SK-N-SH (cell line): ENCODE data around the gene SHANK2. TPM values are rescaled to one million over a fixed set of nuclear protein-coding genes. Genes with fewer than 3 reads are reported as not detected.

Experiments
- CTCF ChIA-PET: fragments of 300-600, 350-600 bp; formaldehyde crosslinking; extraction: SDS; loops from one replicate; lab custom pipeline; 2021; lab: Yijun Ruan, JAX
- POLR2A ChIA-PET: fragments of 350-600 bp; sonication (Branson Sonifier 250); formaldehyde crosslinking; extraction: SDS; loops from one replicate; lab custom pipeline; 2020; ENCODE audit warnings: antibody characterized with exemption, inconsistent platforms; lab: Yijun Ruan, JAX
- DNase-seq: peaks from one replicate; pipeline ENCODE4 v3.0.0; 2012
- H2AFZ ChIP-seq: fragments of 200-600 bp; sonication (generic); 2 replicates; pipeline ENCODE4 v1.8.1; 2016; ENCODE audit warnings: antibody characterized with exemption, mild to moderate bottlenecking, low read depth
- H3F3A ChIP-seq: fragments of 200-600 bp; sonication (generic); replicated peaks from 2 replicates; pipeline ENCODE3; 2016; ENCODE audit warnings: antibody characterized with exemption, mild to moderate bottlenecking; ENCODE audit not compliant: insufficient read depth
- H3K27ac ChIP-seq, 2 experiments: fragments of 200-500 bp in 1 of 2; fragments of 200-600 bp in 1 of 2; sonication (Bioruptor generic) in 1 of 2; sonication (generic), shearing (Covaris generic) in 1 of 2; 2 replicates each; pipeline versions ENCODE4 v1.5.1 to v1.6.1; 2014 to 2016; ENCODE audit warnings: low read depth in 2 of 2, inconsistent platforms in 1 of 2, low read length in 1 of 2, mild to moderate bottlenecking in 1 of 2, mixed read lengths in 1 of 2
- H3K27me3 ChIP-seq: fragments of 200-600 bp; sonication (generic), shearing (Covaris generic); 2 replicates; pipeline ENCODE4 v1.6.1; 2016; ENCODE audit warnings: mixed run types; ENCODE audit not compliant: insufficient read depth
- H3K36me3 ChIP-seq, 2 experiments: fragments of 200-500 bp in 1 of 2; fragments of 200-600 bp in 1 of 2; sonication (Bioruptor generic) in 1 of 2; sonication (generic) in 1 of 2; replicated peaks in 1 of 2; 2 replicates each; pipeline versions ENCODE3 to v1.5.1; 2014 to 2016; ENCODE audit warnings: low read length in 1 of 2, mild to moderate bottlenecking in 1 of 2; ENCODE audit not compliant: insufficient read depth in 2 of 2, control insufficient read depth in 1 of 2
- H3K4me1 ChIP-seq, 2 experiments: fragments of 200-500 bp in 1 of 2; fragments of 200-600 bp in 1 of 2; sonication (Bioruptor generic) in 1 of 2; sonication (generic), shearing (Covaris generic) in 1 of 2; 2 replicates each; pipeline versions ENCODE4 v1.5.1 to v1.6.1; 2014 to 2016; ENCODE audit warnings: low read depth in 1 of 2, low read length in 1 of 2, mixed run types in 1 of 2; ENCODE audit not compliant: insufficient read depth in 2 of 2, control insufficient read depth in 1 of 2
- H3K4me2 ChIP-seq: fragments of 200-600 bp; sonication (generic), shearing (Covaris generic); 2 replicates; pipeline ENCODE4 v1.6.1; 2017; ENCODE audit warnings: mixed run types
- H3K4me3 ChIP-seq, 2 experiments: fragments of 200-500 bp in 1 of 2; fragments of 200-600 bp in 1 of 2; sonication (Bioruptor generic) in 1 of 2; sonication (generic), shearing (Covaris generic) in 1 of 2; 2 replicates each; pipeline versions ENCODE4 v1.5.1 to v1.8.1; 2014 to 2016; ENCODE audit warnings: low read depth in 2 of 2, inconsistent platforms in 1 of 2, low read length in 1 of 2, mild to moderate bottlenecking in 1 of 2, mixed read lengths in 1 of 2, moderate library complexity in 1 of 2
- H3K79me2 ChIP-seq: fragments of 200-600 bp; sonication (generic); 2 replicates; pipeline ENCODE4 v1.8.1; 2017; ENCODE audit warnings: mild to moderate bottlenecking; ENCODE audit not compliant: insufficient read depth
- H3K9ac ChIP-seq: fragments of 200-600 bp; sonication (generic); 2 replicates; pipeline ENCODE4 v1.6.1; 2017; ENCODE audit warnings: mixed run types
- H3K9me2 ChIP-seq: fragments of 200-600 bp; sonication (generic); 2 replicates; pipeline ENCODE4 v1.6.1; 2017; ENCODE audit warnings: mixed run types
- H3K9me3 ChIP-seq: fragments of 200-600 bp; sonication (generic); 2 replicates; pipeline ENCODE4 v1.6.1; 2017; ENCODE audit warnings: mixed run types, mild to moderate bottlenecking, moderate library complexity
- H4K20me1 ChIP-seq: fragments of 200-600 bp; sonication (generic); 2 replicates; pipeline ENCODE4 v1.6.1; 2017; ENCODE audit warnings: mild to moderate bottlenecking, mixed run types; ENCODE audit not compliant: insufficient read depth
- CHD2 ChIP-seq: fragments of 150-350 bp; IDR thresholded peaks from 2 replicates; pipeline ENCODE4 v1.6.1; 2018; ENCODE audit warnings: low read length; ENCODE audit not compliant: partially characterized antibody
- EZH2phosphoT487 ChIP-seq: fragments of 200-600 bp; sonication (generic); IDR thresholded peaks from 2 replicates; pipeline ENCODE4 v1.6.1; 2017; ENCODE audit warnings: low read depth, mixed run types, mild to moderate bottlenecking, antibody characterized with exemption, moderate library complexity, borderline replicate concordance
- MXI1 ChIP-seq: IDR thresholded peaks from 2 replicates; pipeline ENCODE4 v1.6.1; 2012; ENCODE audit warnings: mild to moderate bottlenecking, low read depth, low read length, improper control_type of control experiment
- NRF1 ChIP-seq: IDR thresholded peaks from 2 replicates; pipeline ENCODE4 v1.6.1; 2012; ENCODE audit warnings: low read depth, mild to moderate bottlenecking, low read length
- RAD21 ChIP-seq: IDR thresholded peaks from 2 replicates; pipeline ENCODE4 v1.6.1; 2012; ENCODE audit warnings: mild to moderate bottlenecking, low read length
- TEAD4 ChIP-seq: IDR thresholded peaks from 2 replicates; pipeline ENCODE4 v1.4.0; 2012; ENCODE audit warnings: mild to moderate bottlenecking, borderline replicate concordance; ENCODE audit not compliant: insufficient read depth
- WGBS: methylation state at CpG from one replicate; pipeline ENCODE4 v1.1.6; 2017; ENCODE audit warnings: low lambda C conversion rate; 5-methylcytosine and 5-hydroxymethylcytosine counted together
- polyA plus RNA-seq, 3 experiments: library from polyadenylated mRNA; depleted of rRNA; stranded (reverse); fragments of >200 nt; gene quantifications; 2 replicates each; pipeline ENCODE4 v1.2.3, GENCODE V29; 2012
- TF ChIP-seq, protein P1 (sequence below): IDR thresholded peaks from 2 replicates; pipeline ENCODE4; 2012
- TF ChIP-seq, protein P2 (sequence below): IDR thresholded peaks from 2 replicates; pipeline ENCODE4 v1.6.1; 2012; ENCODE audit warnings: mild to moderate bottlenecking, low read depth, low read length, moderate library complexity
- TF ChIP-seq, protein P3 (sequence below): IDR thresholded peaks from 2 replicates; pipeline ENCODE4 v1.4.0; 2012; ENCODE audit warnings: low read depth

Gene SHANK2
- polyA plus RNA-seq, 1 of the 3 experiments (the other 2 are of a cell fraction) = under 0.01 TPM

DNA sequence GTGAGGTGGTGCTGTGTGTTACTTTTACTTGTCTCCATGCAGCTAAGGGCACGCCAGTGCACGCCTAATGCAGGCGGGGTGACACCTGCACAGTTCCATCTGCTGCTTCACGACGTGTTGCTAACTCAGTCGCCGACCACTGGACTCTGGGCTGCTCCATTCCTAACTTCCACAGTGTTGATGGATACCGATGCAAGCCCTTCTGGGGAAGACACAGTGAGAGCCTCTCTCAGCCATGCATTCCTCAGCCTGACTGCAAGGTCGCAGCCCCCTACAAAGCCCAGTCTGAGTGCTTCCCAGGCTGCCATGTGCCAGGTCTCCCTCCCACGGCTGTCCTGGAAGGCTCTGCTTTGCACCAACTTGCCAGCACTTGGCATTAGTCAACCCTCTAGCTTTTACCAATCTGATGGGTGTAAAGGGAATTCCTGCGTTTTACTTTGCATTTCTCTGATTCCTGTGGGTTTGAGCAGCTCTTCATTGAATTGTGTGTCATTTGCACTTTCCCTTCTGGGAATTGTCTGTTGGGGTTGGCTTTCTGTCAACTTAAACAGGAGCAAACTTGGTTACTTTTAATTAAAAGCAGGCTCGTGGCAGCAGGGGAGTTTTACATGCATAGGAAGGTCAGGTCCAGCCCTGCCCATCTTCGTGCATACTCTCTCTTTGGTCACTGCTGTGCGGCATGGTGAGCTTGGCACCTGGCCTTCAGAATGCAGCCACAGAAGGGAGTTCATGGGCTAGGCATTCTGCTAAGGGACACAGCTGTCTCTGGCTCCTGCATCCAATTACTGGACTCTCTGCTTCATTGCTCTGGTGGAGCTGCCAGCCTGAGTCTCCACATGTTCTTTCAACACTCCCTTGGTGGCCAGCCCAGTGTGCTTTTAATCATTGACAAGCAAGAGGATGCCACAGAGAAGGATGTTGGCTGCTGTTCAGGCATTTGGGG lies 34.6 kb upstream of the SHANK2 start:
- Histone ChIP-seq H3K9me2 (no peaks in the 10 kb centered on the region), H3F3A (no peaks in the 10 kb centered on the region), H4K20me1 (no peaks in the 10 kb centered on the region), H3K36me3 (no peaks in the 10 kb centered on the region), H3K9ac (no peak overlapping the region), H3K79me2 (no peaks in the 10 kb centered on the region), H3K27ac (peak overlapping the region in 1 of 2 experiments; percentile 39; a peak in 1 of 4 replicates), H3K9me3 (no peaks in the 10 kb centered on the region), H3K4me1 (peaks cover 0 to 21% of the 10 kb centered on the region in 2 experiments; a peak in 1 of 4 replicates), H3K27me3 (no peaks in the 10 kb centered on the region), H3K4me3 (no peak overlapping the region; a peak in 1 of 4 replicates), H3K4me2 (no peak overlapping the region), H2AFZ (no peak overlapping the region)
- DNase-seq = peak; percentile 61
- 4% methylated on average over 13 of the region's 14 CpGs for WGBS
- CTCF ChIA-PET = no interaction called here
- POLR2A ChIA-PET = no interaction called here
- TF ChIP-seq CHD2 = no peak
- TF ChIP-seq, protein P1, sequence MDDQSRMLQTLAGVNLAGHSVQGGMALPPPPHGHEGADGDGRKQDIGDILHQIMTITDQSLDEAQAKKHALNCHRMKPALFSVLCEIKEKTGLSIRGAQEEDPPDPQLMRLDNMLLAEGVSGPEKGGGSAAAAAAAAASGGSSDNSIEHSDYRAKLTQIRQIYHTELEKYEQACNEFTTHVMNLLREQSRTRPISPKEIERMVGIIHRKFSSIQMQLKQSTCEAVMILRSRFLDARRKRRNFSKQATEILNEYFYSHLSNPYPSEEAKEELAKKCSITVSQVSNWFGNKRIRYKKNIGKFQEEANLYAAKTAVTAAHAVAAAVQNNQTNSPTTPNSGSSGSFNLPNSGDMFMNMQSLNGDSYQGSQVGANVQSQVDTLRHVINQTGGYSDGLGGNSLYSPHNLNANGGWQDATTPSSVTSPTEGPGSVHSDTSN = no peak
- TF ChIP-seq, protein P2, sequence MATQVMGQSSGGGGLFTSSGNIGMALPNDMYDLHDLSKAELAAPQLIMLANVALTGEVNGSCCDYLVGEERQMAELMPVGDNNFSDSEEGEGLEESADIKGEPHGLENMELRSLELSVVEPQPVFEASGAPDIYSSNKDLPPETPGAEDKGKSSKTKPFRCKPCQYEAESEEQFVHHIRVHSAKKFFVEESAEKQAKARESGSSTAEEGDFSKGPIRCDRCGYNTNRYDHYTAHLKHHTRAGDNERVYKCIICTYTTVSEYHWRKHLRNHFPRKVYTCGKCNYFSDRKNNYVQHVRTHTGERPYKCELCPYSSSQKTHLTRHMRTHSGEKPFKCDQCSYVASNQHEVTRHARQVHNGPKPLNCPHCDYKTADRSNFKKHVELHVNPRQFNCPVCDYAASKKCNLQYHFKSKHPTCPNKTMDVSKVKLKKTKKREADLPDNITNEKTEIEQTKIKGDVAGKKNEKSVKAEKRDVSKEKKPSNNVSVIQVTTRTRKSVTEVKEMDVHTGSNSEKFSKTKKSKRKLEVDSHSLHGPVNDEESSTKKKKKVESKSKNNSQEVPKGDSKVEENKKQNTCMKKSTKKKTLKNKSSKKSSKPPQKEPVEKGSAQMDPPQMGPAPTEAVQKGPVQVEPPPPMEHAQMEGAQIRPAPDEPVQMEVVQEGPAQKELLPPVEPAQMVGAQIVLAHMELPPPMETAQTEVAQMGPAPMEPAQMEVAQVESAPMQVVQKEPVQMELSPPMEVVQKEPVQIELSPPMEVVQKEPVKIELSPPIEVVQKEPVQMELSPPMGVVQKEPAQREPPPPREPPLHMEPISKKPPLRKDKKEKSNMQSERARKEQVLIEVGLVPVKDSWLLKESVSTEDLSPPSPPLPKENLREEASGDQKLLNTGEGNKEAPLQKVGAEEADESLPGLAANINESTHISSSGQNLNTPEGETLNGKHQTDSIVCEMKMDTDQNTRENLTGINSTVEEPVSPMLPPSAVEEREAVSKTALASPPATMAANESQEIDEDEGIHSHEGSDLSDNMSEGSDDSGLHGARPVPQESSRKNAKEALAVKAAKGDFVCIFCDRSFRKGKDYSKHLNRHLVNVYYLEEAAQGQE = no peak
- TF ChIP-seq RAD21 = no peak
- TF ChIP-seq NRF1 = no peak
- TF ChIP-seq MXI1 = peak; percentile 23; the same call in 1 of the 2 replicates

DNA sequence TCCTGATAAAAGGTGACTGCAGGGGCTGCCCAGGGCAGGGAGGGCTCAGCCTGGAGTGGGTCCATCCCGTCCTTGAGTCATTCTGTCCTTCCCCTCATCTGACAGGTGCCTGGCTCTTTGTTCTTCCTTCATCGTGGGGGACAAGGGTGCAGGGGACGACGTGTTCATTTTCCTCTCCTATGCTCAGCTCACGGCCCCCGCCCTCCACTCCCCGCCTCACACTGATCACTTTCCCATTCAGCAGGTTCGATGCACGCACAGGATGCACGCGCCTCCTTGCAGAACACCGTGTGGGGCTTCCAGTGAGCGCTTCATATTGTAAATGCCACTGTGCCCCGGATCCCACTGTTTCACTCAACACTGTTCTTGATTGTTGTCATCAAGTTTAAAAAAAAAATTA lies 32.7 kb upstream of the SHANK2 start:
- Histone ChIP-seq H2AFZ (no peak overlapping the region), H3K4me2 (no peak overlapping the region), H4K20me1 (no peaks in the 10 kb centered on the region), H3K4me1 (peaks cover 0 to 21% of the 10 kb centered on the region in 2 experiments; a peak in 1 of 4 replicates), H3K36me3 (no peaks in the 10 kb centered on the region), H3K4me3 (no peak overlapping the region), H3K27me3 (no peaks in the 10 kb centered on the region), H3K9me3 (no peaks in the 10 kb centered on the region), H3K9ac (no peak overlapping the region), H3K79me2 (no peaks in the 10 kb centered on the region), H3K9me2 (no peaks in the 10 kb centered on the region), H3K27ac (no peak overlapping the region), H3F3A (no peaks in the 10 kb centered on the region)
- CTCF ChIA-PET = no interaction called here
- POLR2A ChIA-PET = no interaction called here
- 64% methylated on average over 14 of the region's 14 CpGs for WGBS
- TF ChIP-seq, protein P3, sequence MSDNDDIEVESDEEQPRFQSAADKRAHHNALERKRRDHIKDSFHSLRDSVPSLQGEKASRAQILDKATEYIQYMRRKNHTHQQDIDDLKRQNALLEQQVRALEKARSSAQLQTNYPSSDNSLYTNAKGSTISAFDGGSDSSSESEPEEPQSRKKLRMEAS = no peak
- TF ChIP-seq EZH2phosphoT487 = no peak
- TF ChIP-seq TEAD4 = no peak
- DNase-seq = no peak
